ENCODE results near the gene TMEM108.

GRCh38 chr3:133192967-133193366 is 154.8 kb downstream of the TMEM108 start:
- TF ChIP-seq POLR2A (IDR thresholded peaks at IDR 0.05) = no peak
- TF ChIP-seq, protein P1, sequence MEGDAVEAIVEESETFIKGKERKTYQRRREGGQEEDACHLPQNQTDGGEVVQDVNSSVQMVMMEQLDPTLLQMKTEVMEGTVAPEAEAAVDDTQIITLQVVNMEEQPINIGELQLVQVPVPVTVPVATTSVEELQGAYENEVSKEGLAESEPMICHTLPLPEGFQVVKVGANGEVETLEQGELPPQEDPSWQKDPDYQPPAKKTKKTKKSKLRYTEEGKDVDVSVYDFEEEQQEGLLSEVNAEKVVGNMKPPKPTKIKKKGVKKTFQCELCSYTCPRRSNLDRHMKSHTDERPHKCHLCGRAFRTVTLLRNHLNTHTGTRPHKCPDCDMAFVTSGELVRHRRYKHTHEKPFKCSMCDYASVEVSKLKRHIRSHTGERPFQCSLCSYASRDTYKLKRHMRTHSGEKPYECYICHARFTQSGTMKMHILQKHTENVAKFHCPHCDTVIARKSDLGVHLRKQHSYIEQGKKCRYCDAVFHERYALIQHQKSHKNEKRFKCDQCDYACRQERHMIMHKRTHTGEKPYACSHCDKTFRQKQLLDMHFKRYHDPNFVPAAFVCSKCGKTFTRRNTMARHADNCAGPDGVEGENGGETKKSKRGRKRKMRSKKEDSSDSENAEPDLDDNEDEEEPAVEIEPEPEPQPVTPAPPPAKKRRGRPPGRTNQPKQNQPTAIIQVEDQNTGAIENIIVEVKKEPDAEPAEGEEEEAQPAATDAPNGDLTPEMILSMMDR (IDR thresholded peaks at IDR 0.05) = no peak

Data from body of pancreas (tissue), 4 donors.